CD4-positive, alpha-beta T cell treated with Interleukin-10 for 1 hour (primary cell): Measurements from ENCODE around the gene DHDH.
A peak's percentile ranks its signal among the peaks of the same experiment; 100 is the strongest.

Source experiments
- DNase-seq: peaks from one replicate; pipeline ENCODE4 v3.0.0-alpha.2; 2020

The DHDH gene

DNA sequence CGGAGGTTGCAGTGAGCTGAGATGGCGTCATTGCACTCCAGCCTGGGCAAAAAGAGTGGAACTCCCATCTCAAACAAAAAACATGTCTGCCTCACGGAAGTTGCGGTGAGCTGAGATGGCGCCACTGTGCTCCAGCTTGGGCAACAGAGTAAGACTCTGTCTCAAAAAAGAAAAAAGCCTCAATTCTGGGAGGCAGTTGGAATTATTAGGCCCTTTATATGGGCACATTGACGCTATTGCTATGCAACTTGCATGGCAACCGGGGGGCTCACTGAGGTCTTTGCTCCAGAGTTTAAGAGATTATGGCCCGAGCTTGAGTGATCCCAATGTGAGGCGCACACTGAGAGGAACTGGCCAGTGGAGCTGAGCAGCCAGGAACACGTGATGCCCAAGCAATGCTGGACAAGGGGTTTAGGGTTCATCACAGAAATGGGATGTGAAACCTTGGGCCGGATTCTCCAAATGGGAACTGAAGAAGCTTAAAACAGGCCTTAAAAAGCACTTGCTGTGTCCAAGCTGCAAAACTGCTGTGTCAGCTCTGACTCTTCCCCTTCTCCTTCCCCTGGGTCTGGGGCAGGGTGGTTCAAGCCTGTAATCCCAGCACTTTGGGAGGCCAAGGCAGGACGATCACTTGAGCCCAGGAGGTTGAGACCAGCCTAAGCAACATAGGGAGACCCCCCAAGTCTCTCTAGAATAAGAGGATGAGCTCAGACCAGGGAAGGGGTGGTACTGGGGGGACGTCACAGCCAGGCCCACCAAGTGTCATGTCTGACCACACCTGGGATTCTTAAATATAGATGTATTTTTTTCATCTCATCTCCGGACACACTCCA lies 34.1 kb downstream of the DHDH start:
- DNase-seq: peak; percentile 37

DNA sequence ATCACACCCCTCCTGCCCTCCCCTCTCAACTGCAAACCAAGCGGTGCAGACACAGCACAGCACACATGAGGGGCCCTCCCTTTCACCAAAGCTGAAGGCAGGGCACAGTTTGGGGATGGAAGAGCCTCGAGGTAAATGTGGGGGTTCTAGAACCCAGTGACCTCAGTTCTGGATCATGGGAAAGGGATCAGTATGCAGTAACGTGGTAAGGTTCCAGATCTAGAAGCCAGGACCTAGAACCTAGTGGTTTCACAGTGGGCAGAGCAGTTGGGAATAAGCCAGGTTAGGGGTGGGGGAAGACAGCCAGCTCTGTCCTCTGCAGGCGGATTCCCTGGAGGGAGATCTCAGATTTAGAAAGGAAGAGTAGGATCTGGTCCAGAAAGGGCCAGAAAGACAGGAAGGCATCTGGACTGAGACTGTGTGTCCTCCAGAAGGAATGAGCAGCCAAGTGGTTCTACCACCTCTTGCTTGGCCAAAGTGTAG lies 34.7 kb downstream of the DHDH start:
- no peak for DNase-seq

DNA sequence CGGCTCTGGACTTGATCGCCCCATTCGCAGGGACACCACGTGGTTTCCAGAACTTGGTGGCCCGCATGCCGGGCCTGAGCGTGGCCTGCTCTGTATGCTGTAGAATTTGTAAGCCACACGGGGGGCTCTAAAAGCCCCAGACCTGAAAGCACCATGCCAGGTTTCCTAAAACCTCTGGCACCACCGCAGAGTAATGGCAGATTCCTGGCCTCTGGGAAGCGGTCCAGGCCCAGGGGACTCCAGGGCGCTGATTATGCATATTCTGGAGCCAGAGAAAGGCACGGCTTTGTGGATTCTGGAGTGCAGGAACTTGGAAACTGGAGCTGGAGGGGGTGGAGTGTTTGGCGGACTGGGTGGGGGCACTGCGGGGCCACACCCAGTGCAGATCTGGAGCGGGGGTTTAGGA lies 35.3 kb downstream of the DHDH start:
- no peak for DNase-seq

DNA sequence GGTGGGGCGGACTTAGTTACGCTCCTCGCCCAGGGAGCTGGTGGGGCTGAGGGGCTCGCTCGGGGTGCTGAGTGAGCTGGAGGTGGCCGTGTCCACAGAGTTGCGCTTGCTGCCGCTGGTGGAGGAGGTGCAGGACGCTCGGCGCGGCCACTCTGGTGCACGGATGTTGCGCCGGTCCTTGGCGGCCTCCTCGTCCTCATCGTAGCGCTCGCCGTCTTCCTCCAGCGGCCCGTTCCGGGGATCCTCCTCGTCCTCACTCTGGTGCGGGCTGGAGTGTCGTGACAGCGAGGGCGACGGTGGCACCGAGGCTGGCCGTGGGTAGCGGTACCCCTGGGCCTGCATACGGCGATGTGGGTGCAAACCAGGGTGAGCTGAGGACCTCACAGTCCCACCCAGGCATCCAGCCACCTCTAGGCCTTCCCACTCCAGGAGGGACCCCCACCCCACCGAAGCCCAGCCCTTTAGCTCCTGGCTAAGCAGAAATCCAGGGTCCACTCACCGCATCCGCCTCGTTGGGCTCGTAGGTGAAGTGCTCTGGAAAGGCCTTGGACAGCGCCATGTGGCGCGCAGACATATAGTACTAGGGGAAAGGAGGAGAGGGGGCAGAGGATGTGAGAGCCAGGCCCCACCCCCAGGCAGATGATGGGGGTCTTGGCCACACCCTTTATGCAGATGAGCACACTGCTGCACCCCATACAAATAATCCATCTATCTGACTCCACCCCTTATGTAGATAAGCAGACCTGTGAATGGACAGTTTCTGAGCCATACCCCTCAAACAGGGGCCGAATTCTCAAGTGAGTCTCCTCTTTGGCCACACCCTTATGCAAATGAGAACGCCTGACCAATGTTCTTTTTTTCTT lies 36.0 kb downstream of the DHDH start:
- DNase-seq: no peak

DNA sequence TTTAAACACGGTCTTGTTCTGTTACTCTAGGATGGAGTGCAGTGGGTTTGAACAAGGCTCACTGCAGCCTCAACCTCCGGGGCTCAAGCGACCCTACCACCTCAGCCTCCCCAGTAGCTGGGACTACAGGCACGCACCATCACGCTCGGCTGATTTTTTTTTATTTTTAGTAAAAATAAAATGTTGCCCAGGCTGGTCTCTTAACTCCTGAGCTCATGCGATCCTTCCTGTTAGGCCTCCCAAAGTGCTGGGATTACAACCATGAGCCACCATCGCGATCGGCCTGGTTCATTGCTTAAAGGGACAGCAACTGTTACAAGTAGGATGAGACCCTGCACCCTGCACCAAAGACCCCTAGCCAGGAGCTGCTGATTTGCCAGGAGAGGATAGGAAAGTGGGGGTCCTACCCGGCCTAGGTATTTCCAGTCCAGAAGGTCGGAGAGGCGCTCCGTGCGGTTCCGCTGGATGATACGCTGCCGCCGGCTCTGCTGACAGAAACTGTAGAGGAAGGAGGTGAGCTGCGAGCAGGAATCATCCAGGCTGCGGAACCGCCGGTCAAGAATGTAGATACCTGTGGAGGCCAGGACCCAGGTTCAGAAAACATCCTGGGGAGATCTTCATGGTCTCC lies 36.8 kb downstream of the DHDH start:
- DNase-seq: no peak

DNA sequence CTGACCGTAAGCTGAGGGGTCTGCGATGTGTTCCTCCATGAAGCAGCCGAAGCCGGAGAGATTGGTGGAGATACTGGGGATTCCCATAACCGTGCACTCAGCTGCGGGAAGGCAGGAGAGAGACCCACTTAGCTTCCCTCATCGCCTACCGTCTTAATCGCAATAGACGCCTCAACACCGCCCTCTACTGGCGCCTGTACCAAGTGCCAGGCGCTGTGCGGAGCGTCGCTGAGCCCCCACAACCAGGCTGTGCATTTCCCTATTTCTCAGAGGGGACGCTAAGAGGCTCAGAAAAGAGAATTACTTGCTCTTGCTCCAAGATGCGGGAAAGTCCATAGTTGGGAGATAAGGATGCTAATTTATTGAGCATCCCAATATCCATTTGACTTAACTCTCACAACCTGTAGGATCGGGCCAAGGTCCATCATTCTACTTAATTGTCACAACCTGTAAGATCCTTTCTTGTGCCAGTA lies 37.5 kb downstream of the DHDH start:
- peak; percentile 83 for DNase-seq

DNA sequence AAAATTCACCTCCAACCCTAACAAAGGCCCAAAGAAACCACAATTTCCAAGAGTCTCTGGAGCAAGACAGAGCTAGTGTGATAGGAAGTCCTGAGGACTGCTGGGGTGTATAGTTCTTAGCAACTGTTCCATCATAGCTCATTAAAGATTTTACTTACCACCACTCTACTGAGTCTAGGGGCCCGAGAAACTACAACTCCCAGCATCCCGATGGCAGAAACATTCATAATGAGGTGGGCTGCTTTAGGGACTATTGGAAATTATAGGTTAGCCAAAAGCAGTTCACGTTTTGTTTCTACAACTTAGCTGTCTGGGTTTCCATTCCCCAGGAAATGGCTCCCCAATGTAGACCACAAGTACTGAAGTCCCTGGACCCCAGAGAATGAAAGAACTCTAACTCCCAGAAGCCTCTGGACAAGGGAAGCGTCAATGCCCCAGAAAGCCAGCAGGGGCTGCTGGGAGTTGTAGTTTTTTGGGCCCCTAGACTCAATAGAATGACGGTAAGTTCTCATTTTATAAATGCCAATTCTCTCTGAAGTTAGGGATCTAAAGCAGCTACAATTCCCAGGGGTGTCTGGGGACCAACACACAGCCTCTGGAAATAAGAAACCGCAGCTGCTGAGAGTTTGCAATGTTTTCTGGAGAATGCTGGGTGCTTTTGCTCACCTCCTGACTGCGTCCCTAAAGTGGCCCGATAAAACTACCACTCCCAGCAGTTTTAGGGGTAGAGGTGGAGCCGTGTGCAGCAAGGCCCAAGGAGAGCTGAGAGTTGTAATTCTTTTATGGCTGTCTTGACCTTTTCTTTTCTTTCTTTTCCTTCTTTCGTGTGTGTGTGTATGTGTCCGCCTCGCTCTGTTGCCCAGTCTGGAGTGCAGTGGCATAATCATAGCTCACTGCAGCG lies 42.7 kb downstream of the DHDH start:
- peak; percentile 58 for DNase-seq

DNA sequence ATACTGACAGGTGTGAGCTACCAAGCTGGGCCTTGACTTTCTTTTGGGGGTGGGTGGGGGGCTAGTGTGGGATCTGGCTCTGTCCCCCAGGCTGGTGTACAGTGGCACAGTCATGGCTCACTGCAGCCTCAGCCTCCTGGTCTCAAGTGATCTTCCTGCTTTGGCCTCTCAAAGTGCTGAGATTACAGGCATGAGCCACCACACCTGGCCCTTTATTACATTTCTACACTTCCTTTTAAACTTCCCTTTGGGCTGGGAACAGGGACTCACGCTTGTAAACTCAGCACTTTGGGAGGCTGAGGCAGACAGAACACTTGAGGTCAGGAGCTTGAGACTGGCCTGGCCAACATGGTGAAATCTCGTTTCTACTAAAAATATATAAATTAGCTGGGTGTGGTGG lies 43.6 kb downstream of the DHDH start:
- no peak for DNase-seq

DNA sequence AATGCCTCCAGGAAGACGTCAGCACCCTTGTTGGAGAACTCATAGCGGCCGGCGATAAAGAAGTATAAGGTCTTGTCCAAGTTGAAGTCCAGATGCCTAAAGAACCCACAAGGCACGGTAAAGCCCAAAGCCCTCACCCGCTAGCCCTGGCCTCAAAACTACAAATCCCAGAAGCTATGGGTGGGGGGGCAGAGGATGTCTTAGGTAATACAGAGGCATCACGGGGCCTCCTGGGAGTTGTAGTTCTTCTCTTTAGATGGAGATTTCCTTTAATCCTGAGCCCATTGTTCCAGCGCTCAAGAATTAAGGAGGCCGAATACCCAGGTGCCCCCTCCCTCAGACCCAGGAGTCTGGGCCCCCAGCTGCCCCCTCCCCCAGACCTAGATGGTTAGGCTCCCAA lies 48.8 kb downstream of the DHDH start:
- no peak for DNase-seq

DNA sequence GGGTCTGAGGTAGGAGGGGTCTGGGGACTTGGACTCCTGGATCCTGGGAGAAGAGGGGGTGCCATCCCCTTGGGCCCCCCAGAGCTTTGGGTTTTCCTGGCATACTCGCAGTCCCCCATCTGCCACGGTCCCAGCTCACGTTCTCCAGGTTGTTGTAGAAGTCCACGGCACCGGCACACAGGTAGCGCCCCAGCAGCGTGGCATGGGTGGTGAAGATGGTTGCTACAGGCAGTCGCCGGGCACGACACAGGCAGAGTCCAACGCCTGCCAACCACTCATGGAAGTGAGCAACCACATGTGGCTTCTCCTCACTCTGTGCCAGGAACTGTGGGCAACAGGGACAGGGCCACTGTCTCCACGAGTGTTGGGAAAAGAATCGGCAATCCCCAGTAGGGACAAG lies 52.2 kb downstream of the DHDH start:
- DNase-seq: no peak

DNA sequence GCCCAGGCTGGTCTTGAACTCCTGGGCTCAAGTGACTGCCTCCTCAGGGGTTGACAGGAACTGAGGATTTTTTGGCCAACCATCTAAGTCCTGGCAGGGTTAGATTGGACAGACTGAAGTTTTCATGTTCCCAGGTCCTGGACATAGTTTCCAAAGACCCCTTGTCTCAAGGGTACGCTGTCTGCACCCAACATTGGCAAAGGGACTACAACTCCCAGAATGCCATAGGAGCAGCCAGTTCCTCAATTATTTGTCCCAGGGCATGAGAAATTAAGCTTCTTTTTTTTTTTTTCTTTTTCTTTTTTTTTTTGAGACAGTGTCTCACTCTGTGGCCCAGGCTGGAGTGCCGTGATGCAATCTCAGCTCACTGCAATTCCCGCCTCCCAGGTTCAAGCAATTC lies 52.7 kb downstream of the DHDH start:
- no peak for DNase-seq

DNA sequence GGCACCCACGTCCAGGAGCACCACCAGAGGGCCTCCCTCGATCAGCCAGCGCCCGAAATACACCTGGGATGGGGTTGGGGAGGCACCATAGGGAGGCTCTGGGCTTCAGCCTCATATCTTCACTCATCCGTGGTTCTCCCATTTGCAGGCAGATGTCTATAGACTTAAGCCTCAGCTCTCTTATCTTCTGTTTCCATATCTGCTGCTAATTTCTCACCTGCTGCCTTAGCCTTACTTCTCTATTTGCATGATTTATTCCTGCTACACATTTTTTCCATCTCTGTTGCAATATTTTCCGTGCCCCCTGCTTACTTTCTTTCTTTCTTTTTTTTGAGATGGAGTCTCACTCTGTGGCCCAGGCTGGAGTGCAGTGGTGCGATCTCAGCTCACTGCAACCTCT lies 53.8 kb downstream of the DHDH start:
- DNase-seq: no peak

DNA sequence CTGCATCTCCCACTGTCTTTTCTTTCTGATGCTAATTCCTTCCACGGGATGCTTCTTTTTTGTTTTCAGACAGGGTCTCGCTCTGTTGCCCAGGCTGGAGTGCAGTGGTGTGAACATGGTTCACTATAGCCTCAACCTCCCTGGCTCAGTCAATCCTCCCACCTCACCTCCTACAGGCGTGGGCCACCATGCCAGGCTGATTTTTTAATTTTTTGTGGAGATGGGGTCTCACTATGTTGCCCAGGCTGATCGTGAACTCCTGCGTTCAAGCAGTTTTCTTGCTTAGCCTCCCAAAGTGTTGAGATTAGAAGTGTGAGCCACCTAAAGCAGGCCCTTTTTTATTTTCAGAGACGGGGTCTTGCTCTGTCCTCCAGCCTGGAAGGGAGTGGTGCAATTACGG lies 54.8 kb downstream of the DHDH start:
- DNase-seq: no peak

DNA sequence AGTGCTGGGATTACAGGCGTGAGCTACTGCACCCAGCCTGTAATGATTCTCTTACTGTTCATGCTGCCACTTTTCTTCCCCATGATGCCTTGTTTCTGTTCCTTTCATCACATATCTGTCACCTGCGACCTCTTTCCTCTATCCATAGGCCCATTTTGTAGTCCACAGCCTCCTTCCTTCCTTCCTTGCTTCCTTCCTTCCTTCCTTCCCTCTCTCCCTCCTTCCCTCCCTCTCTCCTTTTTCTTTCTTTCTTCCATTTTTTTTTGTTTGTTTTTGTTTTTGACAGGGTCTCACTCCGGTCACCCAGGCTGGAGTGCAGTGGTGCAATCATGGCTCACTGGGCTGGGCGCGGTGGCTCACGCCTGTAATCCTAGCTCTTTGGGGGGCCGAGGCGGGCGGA lies 55.4 kb downstream of the DHDH start:
- no peak for DNase-seq

DNA sequence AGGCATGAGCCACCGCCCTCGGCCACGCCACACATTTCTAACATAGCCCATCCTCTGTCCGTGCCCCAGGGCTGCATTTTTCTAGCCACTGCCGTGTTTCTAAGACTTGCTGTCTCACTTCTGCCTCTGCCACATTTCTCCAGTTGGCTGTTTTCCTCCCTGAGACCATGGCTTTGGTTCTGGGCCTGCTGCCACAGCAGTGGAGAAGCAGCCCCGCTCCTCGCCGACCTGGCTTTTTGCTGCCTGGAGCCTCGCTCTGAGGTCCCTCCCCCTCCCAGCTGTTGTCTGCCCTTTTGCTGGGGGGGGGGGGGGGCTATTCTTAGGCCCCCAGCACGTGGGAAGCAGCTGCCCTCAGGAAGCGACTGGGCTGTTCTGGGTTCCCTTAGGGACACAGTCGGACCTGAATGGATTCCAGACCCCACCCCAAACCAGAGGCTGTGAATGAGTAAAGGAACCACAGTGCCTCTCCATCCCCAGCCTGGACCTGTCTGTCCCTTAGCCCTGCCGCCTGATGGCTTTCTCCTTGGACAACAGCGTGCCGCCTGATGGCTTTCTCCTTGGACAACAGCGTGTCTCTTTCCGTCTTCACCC lies 56.3 kb downstream of the DHDH start:
- no peak for DNase-seq

DNA sequence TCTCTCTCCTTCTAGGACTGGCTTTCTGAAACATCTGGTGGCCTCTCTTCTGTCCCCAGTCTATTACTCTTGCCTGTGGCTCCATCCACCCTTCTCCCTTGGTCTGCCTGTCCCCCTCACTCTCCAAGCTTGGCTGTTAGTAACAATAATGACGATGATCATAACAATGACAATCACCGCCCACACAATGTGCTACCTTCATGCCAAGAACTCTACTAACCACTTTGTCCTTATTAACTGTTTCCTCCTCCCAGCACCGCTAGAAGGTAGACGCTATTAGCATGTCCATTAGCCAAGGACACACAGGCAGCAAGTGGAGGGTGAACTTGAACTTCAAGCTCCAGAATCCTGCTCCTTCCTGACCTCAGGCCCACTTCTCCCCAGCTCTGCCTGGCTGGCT lies 56.9 kb downstream of the DHDH start:
- DNase-seq: no peak

DNA sequence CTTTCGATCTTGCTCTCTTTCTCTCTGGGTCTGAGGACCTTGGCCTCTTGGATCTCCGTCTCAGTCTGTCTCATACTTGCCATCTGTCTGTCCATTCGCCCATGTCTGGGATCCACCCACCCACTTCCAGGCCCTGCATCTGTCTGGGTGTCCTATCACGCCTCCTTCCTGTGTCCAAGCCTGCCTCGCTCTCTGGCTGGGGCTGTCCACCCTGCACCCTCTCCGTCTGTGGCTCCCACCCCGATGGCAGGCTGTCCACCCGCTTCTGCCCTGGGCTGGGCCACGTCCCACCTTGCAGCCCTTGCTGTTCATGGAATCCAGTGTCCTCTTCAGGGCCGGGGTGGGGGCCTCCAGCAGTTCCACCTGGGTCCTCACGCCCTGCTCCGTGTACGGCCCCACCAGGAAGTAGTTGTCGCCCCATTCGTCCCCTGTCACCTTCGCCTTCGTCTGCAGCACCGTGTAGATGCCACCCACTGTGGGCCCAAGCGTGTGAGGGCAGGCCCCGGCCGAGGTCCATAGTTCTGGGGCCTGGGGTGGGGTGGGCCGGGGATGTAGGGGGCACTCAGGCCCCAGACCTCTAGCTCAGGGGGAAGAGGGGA lies 57.6 kb downstream of the DHDH start:
- DNase-seq: no peak

DNA sequence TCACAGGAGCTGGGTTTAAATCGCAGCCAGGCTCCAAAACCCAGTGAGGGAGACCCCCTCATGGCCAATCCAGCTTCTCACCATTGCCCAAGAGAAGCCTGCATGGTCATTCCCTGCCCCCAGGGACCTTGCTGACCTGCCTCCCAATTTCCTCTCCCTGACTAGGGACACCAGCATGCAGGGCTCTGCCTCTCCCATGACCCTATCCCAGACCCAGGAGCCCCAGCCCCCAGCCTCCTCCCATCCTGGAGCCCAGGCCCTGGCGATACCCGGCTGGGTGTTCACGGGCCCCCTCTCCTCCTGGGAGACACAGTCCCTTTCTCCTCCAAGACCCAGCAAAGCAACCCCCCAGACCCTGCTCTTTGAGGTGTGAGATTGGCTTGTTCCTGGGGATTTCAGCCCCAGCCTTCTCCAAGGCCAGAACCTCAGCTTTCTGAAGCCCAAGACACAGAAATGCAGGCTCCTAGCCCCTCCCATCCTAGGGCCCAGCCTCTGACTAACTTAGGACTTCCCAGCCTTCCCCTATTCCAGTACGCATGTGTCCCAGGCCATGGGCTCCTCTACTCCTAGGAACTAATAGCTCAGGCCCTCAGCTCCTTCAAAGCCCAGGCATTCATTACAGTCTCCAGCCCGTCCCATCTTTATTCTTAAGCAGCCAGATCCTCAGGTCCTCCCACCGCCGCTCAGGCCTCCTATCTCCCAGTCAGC lies 58.5 kb downstream of the DHDH start:
- no peak for DNase-seq

DNA sequence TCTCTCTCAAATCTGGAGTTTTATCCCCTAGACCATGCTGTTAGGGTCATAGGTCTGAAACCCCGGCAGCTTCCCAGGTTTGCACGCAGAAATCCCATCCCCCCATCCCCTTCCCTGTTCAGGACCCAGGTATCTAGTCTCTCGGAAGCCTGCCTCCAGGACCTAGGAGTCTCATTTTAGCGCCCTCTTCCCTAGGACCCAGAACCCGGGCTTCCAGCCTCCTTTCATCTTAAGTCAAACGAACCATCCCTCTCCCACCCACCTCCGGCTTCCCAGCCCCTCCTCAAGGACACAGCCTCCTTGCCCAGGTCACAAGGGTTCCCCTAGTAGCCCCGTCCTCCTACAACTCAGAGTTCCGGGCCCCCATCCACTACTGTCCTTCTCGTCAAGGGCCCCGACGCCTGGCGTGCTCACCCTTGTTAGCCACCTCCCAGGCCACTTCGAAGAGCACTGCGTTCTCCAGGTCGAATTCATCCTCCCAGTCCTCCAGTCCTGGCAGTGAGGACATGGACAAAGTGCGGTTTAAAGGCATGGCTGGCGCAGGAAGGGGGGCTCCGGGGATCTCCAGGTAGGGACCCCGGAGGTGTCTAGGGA lies 59.2 kb downstream of the DHDH start:
- DNase-seq: no peak
